Prostate gland (tissue), 2 donors: ENCODE results near the gene FHL1.

Source experiments
- POLR2A ChIP-seq: fragments of 450-650 bp; IDR thresholded peaks from one replicate; pipeline ENCODE4 v1.6.1; 2016; ENCODE audit warnings: antibody characterized with exemption, mild to moderate bottlenecking
- POLR2AphosphoS5 ChIP-seq: sonication (generic); formaldehyde crosslinking; IDR thresholded peaks from one replicate; pipeline ENCODE4 v1.6.1; 2017; ENCODE audit warnings: antibody characterized with exemption
- TF ChIP-seq, protein P1 (sequence below), 4 experiments: fragments of 200-600 bp in 2 of 4; fragments of 450-650 bp in 2 of 4; sonication (generic) in 2 of 4; IDR thresholded peaks; 1 replicate in 3 of 4; 2 replicates in 1 of 4; pipeline ENCODE4 v1.5.1; 2016 to 2019; ENCODE audit warnings: antibody characterized with exemption in 4 of 4, mild to moderate bottlenecking in 2 of 4, moderate library complexity in 2 of 4

DNA sequence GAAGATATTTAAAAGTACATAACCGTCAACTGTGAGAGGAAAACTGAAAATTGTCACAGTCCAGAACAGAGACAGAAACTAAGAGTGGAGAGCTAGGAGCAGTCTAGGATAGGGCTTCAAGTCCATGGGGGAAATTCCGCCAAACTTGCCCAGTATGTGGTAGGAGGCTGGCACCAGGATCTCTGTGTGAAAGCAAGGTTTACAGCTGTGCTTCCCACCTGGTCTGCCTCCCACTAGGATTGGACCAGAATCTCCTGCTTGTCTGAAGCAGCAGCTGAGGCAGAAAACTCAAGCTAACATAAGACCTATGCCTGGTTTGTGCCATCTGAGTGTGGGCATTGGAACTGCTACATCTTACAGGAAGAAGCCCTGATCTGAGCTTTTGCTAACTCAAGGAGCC is 18.6 kb upstream of the FHL1 start:
- TF ChIP-seq, protein P1, sequence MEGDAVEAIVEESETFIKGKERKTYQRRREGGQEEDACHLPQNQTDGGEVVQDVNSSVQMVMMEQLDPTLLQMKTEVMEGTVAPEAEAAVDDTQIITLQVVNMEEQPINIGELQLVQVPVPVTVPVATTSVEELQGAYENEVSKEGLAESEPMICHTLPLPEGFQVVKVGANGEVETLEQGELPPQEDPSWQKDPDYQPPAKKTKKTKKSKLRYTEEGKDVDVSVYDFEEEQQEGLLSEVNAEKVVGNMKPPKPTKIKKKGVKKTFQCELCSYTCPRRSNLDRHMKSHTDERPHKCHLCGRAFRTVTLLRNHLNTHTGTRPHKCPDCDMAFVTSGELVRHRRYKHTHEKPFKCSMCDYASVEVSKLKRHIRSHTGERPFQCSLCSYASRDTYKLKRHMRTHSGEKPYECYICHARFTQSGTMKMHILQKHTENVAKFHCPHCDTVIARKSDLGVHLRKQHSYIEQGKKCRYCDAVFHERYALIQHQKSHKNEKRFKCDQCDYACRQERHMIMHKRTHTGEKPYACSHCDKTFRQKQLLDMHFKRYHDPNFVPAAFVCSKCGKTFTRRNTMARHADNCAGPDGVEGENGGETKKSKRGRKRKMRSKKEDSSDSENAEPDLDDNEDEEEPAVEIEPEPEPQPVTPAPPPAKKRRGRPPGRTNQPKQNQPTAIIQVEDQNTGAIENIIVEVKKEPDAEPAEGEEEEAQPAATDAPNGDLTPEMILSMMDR (IDR thresholded peaks at IDR 0.05), result no peak
- no peak for TF ChIP-seq POLR2A
- no peak for TF ChIP-seq POLR2AphosphoS5
